ENCODE data around the gene XYLT1. TPM values are rescaled to one million over a fixed set of nuclear protein-coding genes. Genes with fewer than 3 reads are reported as not detected.

Gene XYLT1
- total RNA-seq, 1 experiment from 2014 or later: 14.5 TPM

GRCh38 chr16:17471719-17472461 is 1.1 kb upstream of the XYLT1 start:
- Histone ChIP-seq H2BK20ac (ENCODE audit: low read depth, low read length, poor library complexity, severe bottlenecking) (no peak overlapping the region), H3K79me1 (ENCODE audit: insufficient read depth, low read depth, low read length, poor library complexity, severe bottlenecking) (no peaks in the 10 kb centered on the region), H2AK5ac (ENCODE audit: insufficient read length, low read length) (no peak overlapping the region), H2BK15ac (ENCODE audit: low read depth, low read length) (no peak overlapping the region), H3K4ac (ENCODE audit: low read depth, low read length) (no peak overlapping the region), H3K23ac (ENCODE audit: insufficient read length, low read depth, low read length) (no peak overlapping the region), H3K27ac (ENCODE audit: insufficient read length, low read depth, low read length) (no peak overlapping the region), H3K4me1 (ENCODE audit: insufficient read depth, low read length) (peaks cover 14% of the 10 kb centered on the region), H3K79me2 (ENCODE audit: insufficient read depth, low read length) (no peaks in the 10 kb centered on the region), H3K4me2 (ENCODE audit: insufficient read depth, insufficient read length, low read length) (peak overlapping the region; percentile 47), H3T11ph (ENCODE audit: low read length) (no peak overlapping the region), H2BK5ac (ENCODE audit: insufficient read length, low read length) (no peak overlapping the region), H4K8ac (replicated peaks; ENCODE audit: insufficient read length, low read depth, low read length) (no peak overlapping the region), H3K18ac (ENCODE audit: insufficient read length, low read depth, low read length) (no peak overlapping the region), H3K9me3 (ENCODE audit: control insufficient read depth, low read depth, low read length) (no peaks in the 10 kb centered on the region), H2BK120ac (ENCODE audit: low read depth, low read length, poor library complexity, severe bottlenecking) (no peak overlapping the region), H4K5ac (ENCODE audit: insufficient read length, low read depth, low read length) (no peak overlapping the region), H3K27me3 (ENCODE audit: insufficient read depth, low read length) (peaks cover 5% of the 10 kb centered on the region; the same call in 1 of the 2 replicates), H2AFZ (ENCODE audit: low read length) (no peak overlapping the region), H4K91ac (ENCODE audit: insufficient read length, low read depth, low read length) (no peak overlapping the region), H4K20me1 (ENCODE audit: control insufficient read depth, insufficient read depth, insufficient read length) (no peaks in the 10 kb centered on the region), H3K9ac (ENCODE audit: extremely low read depth, insufficient read length, low read length) (no peak overlapping the region), H2BK12ac (ENCODE audit: insufficient read length, low read depth, low read length) (no peak overlapping the region), H3K56ac (ENCODE audit: insufficient read length, low read depth, low read length) (no peak overlapping the region), H3K14ac (ENCODE audit: insufficient read depth, low read length) (no peak overlapping the region; the same call in 1 of the 2 replicates), H3K23me2 (ENCODE audit: insufficient read length, low read depth, low read length, poor library complexity, severe bottlenecking) (peaks cover 4% of the 10 kb centered on the region)
- no CpG with 5 or more reads among the region's 15 CpGs for WGBS (ENCODE audit: extremely low coverage, insufficient read length, low lambda C conversion rate)
- no peak for DNase-seq
- Mint-ChIP-seq H3K36me3 (ENCODE audit: insufficient read depth in 1 of 3, low read depth in 3 of 3) (no peaks in the 10 kb centered on the region; a peak in 3 of 7 replicates), H3K4me3 (peak overlapping the region; percentile 76 to 88), H3K4me1 (peaks cover 57 to 58% of the 10 kb centered on the region in 2 experiments), H3K27me3 (ENCODE audit: low read depth) (peaks cover 42% of the 10 kb centered on the region), H3K9me3 (no peaks in the 10 kb centered on the region; a peak in 1 of 5 replicates), H3K27ac (peak overlapping the region in 1 of 3 experiments; percentile 25; a peak in 1 of 7 replicates)
- TF ChIP-seq CTCF (conservative IDR thresholded peaks at IDR 0.05): no peak

Data from H9 (cell line).